ENCODE results near the gene DHTKD1. TPM values are rescaled to one million over a fixed set of nuclear protein-coding genes. Genes with fewer than 3 reads are reported as not detected.
"Not testable (repeated sequence)": the region's sequence is repeated elsewhere in the genome, so short reads cannot be mapped to it uniquely, and the experiment has no call there.

Gene DHTKD1
- total and polyA plus RNA-seq, 4 donors, result 30.4 to 43.8 (median 32.1) TPM

DNA sequence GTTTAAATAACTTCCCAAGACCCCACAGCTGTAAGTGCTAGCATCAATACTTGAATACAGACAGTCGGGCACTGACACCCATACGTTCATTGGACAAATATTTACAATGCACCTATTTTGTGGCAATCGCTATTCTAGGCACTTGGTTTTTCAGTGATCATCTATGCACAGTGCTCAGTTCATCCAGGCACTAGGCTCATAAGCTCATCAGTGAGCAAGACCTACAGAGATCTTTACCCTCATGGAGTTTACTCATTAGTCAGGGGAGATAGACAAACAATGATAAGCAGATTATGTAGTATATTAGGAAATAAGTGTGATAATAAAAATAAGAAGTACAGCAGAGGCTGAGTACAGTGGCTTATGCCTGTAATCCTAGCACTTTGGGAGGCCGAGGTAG, 7.6 kb upstream of the DHTKD1 start:
- DNase-seq (ENCODE audit: low read depth in 4 of 6, low spot score in 6 of 6), result no peak
- no peaks in the 10 kb centered on the region for H3K27me3 ChIP-seq (ENCODE audit: control insufficient read depth, insufficient read depth, low read length)
- H3K9me3 ChIP-seq (ENCODE audit: control insufficient read depth, insufficient read depth, low read length), result no peaks in the 10 kb centered on the region
- H3K36me3 ChIP-seq (ENCODE audit: control insufficient read depth, insufficient read depth, low read length), result no peaks in the 10 kb centered on the region
- H3K4me3 ChIP-seq (ENCODE audit: low read depth, low read length), result no peak overlapping the region
- no peak overlapping the region for H3K27ac ChIP-seq (ENCODE audit: low read depth, low read length)
- H3K4me1 ChIP-seq (ENCODE audit: control insufficient read depth, insufficient read depth, low read length), result peaks cover 2% of the 10 kb centered on the region
- 40% methylated on average over 1 of the region's 4 CpGs for WGBS (ENCODE audit: insufficient coverage)

DNA sequence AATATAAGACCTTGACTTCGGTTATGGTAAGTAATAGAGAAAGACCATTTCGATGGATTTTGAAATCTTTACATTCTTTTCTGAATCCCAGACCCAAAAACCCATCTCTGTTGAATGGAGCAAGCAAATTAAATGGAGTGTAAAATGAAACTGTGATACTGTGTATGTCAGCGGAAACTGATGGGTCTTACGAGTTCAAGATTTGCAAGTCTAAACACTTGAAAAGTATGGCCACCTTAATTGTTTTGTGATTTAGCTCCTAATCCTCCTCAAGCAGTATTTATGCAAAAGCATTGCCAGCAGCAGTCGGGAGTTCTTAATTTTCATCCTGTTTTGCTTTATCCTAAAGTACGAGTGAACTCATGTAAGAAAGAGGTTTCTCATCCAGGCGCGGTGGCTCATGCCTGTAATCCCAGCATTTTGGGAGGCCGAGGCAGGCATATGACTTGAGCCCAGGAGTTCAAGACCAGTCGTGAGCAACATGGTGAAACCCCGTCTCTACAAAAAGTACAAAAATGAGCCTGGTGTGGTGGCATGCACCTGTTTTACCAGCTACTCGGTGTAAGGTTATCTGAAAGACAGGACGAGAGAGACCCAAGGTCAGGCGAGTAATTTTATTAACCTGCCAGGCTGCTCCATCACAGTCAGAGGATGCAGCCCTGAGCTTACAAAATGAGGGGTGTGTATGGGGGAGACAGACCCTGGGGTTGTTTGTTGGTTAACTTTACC, 5.8 kb upstream of the DHTKD1 start:
- Histone ChIP-seq H3K27me3 (ENCODE audit: control insufficient read depth, insufficient read depth, low read length) (no peaks in the 10 kb centered on the region), H3K4me1 (ENCODE audit: control insufficient read depth, insufficient read depth, low read length) (no peaks in the 10 kb centered on the region), H3K36me3 (ENCODE audit: control insufficient read depth, insufficient read depth, low read length) (no peaks in the 10 kb centered on the region), H3K4me3 (ENCODE audit: low read depth, low read length) (no peak overlapping the region), H3K9me3 (ENCODE audit: control insufficient read depth, insufficient read depth, low read length) (no peaks in the 10 kb centered on the region), H3K27ac (ENCODE audit: low read depth, low read length) (no peak overlapping the region)
- 69% methylated on average over 12 of the region's 14 CpGs for WGBS (ENCODE audit: insufficient coverage)
- DNase-seq (ENCODE audit: low read depth in 4 of 6, low spot score in 6 of 6), result peak in 1 of 6 donors; percentile 57

DNA sequence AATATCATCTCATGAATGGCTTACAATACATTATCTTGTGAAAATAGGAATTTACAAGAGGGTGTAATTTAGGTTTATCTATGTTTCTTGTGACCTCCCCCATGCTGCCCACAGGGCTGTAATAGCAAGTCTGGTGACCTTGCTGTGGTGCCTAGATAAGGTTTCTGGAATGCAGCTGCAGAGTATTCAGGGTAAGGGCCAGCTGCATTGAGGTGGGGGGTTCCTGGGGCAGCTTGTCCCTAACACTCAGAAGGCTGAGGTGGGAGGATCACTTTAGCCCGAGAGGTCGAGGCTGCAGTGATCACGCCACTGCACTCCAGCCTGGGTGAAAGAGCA, 5.3 kb upstream of the DHTKD1 start:
- no CpG with 5 or more reads among the region's 3 CpGs for WGBS (ENCODE audit: insufficient coverage)
- Histone ChIP-seq H3K27ac (ENCODE audit: low read depth, low read length) (no peak overlapping the region), H3K4me3 (ENCODE audit: low read depth, low read length) (no peak overlapping the region), H3K27me3 (ENCODE audit: control insufficient read depth, insufficient read depth, low read length) (no peaks in the 10 kb centered on the region), H3K9me3 (ENCODE audit: control insufficient read depth, insufficient read depth, low read length) (no peaks in the 10 kb centered on the region), H3K4me1 (ENCODE audit: control insufficient read depth, insufficient read depth, low read length) (peaks cover 4% of the 10 kb centered on the region), H3K36me3 (ENCODE audit: control insufficient read depth, insufficient read depth, low read length) (no peaks in the 10 kb centered on the region)
- DNase-seq (ENCODE audit: low read depth in 4 of 6, low spot score in 6 of 6), result no peak

DNA sequence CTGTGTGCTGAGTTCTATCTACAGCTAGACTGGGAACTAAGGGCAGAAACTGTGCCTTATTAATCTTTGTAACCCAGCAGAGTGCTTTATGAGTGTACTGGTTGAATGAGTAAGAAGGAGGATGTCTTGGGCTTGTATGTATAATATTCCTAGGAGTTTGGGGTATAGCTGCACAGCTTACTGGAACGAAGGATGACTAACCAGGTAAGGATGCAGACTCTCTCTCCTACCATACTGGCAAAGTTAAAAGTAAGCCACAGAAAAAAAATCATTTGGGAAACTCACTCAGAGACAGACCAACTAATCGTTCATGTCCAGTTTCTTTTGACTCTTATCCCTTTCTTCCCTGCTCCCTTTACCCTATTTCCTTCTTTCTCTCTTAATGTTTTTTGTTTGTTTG, 1.4 kb upstream of the DHTKD1 start:
- Histone ChIP-seq H3K36me3 (ENCODE audit: control insufficient read depth, insufficient read depth, low read length) (no peaks in the 10 kb centered on the region), H3K4me1 (ENCODE audit: control insufficient read depth, insufficient read depth, low read length) (peaks cover 12% of the 10 kb centered on the region), H3K27me3 (ENCODE audit: control insufficient read depth, insufficient read depth, low read length) (no peaks in the 10 kb centered on the region), H3K9me3 (ENCODE audit: control insufficient read depth, insufficient read depth, low read length) (no peaks in the 10 kb centered on the region), H3K4me3 (ENCODE audit: low read depth, low read length) (no peak overlapping the region), H3K27ac (ENCODE audit: low read depth, low read length) (no peak overlapping the region)
- no CpG with 5 or more reads among the region's 2 CpGs for WGBS (ENCODE audit: insufficient coverage)
- no peak for DNase-seq (ENCODE audit: low read depth in 4 of 6, low spot score in 6 of 6)

- H3K27ac ChIP-seq (ENCODE audit: low read depth, low read length); H3K36me3 ChIP-seq (ENCODE audit: control insufficient read depth, insufficient read depth, low read length); H3K9me3 ChIP-seq (ENCODE audit: control insufficient read depth, insufficient read depth, low read length); DNase-seq (ENCODE audit: low read depth in 4 of 6, low spot score in 6 of 6); H3K4me3 ChIP-seq (ENCODE audit: low read depth, low read length); H3K27me3 ChIP-seq (ENCODE audit: control insufficient read depth, insufficient read depth, low read length): not testable (repeated sequence)
- H3K4me1 ChIP-seq (ENCODE audit: control insufficient read depth, insufficient read depth, low read length), result peaks cover 12% of the 10 kb centered on the region
- 95% methylated on average over 10 of the region's 15 CpGs for WGBS (ENCODE audit: insufficient coverage)
Measured at GRCh38 chr10:12071441-12071840, 2.7 kb downstream of the DHTKD1 start.

DNA sequence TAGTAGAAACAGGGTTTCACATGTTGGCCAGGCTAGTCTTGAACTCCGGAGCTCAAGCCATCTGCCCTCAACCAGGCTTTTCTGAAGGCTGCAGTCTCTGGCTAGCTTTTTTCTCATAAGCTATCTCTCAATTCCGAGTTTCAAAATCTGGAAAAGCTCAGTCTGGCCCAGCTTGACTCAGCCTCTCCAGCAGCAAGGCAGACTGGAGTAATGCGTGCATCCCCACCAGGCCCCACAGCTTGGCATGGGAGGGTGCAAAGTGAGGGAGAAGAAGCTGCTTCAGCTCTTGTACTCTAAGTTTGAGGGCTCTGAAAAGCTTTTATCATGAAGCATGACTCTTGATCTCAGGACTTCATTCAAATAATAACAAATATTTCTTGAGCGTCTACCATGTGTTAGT, 4.8 kb downstream of the DHTKD1 start:
- no peak overlapping the region for H3K27ac ChIP-seq (ENCODE audit: low read depth, low read length)
- no peaks in the 10 kb centered on the region for H3K9me3 ChIP-seq (ENCODE audit: control insufficient read depth, insufficient read depth, low read length)
- DNase-seq (ENCODE audit: low read depth in 4 of 6, low spot score in 6 of 6), result no peak
- H3K4me1 ChIP-seq (ENCODE audit: control insufficient read depth, insufficient read depth, low read length), result peaks cover 8% of the 10 kb centered on the region
- peaks cover 9% of the 10 kb centered on the region for H3K36me3 ChIP-seq (ENCODE audit: control insufficient read depth, insufficient read depth, low read length)
- H3K4me3 ChIP-seq (ENCODE audit: low read depth, low read length), result no peak overlapping the region
- WGBS (ENCODE audit: insufficient coverage), result 79% methylated on average over 2 of the region's 4 CpGs
- H3K27me3 ChIP-seq (ENCODE audit: control insufficient read depth, insufficient read depth, low read length), result no peaks in the 10 kb centered on the region

DNA sequence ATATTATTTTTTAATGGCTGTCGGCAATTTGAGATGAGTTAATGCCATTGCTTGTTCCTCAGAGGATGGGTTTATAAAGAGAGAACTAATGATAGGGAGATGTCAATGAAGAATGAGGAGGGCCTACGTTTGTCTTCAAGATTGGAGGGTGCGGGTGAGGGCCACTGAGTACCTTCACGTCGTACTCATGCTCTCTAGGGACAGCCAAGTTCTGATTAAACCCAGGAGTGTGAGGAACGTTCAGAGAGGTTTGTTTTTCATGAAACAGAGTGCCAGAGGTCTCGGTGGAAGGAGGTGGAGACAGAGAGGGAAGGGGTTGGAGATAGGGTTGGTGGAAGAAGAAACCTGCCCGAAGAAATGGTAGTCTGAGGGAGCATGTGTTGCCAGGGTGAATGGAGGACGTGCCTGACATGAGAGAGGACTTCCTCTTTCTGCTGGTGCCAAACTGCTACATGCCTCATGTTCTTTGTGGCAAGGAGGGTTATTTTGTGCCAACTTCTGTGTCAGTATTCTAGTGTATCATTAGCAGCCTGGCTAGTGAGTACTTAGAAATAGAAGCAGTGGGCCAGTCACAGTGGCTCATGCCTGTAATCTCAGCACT, 8.9 kb downstream of the DHTKD1 start:
- Histone ChIP-seq H3K9me3 (ENCODE audit: control insufficient read depth, insufficient read depth, low read length) (no peaks in the 10 kb centered on the region), H3K27ac (ENCODE audit: low read depth, low read length) (no peak overlapping the region), H3K4me3 (ENCODE audit: low read depth, low read length) (no peak overlapping the region), H3K4me1 (ENCODE audit: control insufficient read depth, insufficient read depth, low read length) (no peaks in the 10 kb centered on the region), H3K27me3 (ENCODE audit: control insufficient read depth, insufficient read depth, low read length) (no peaks in the 10 kb centered on the region), H3K36me3 (ENCODE audit: control insufficient read depth, insufficient read depth, low read length) (peaks cover 15% of the 10 kb centered on the region)
- 75% methylated on average over 8 of the region's 9 CpGs for WGBS (ENCODE audit: insufficient coverage)
- no peak for DNase-seq (ENCODE audit: low read depth in 4 of 6, low spot score in 6 of 6)

GRCh38 chr10:12081470-12081869, 12.7 kb downstream of the DHTKD1 start:
- no peaks in the 10 kb centered on the region for H3K27me3 ChIP-seq (ENCODE audit: control insufficient read depth, insufficient read depth, low read length)
- H3K36me3 ChIP-seq (ENCODE audit: control insufficient read depth, insufficient read depth, low read length), result peaks cover 39% of the 10 kb centered on the region
- 91% methylated on average over 5 of the region's 8 CpGs for WGBS (ENCODE audit: insufficient coverage)
- H3K9me3 ChIP-seq (ENCODE audit: control insufficient read depth, insufficient read depth, low read length), result no peaks in the 10 kb centered on the region
- no peak for DNase-seq (ENCODE audit: low read depth in 4 of 6, low spot score in 6 of 6)
- no peak overlapping the region for H3K27ac ChIP-seq (ENCODE audit: low read depth, low read length)
- no peak overlapping the region for H3K4me3 ChIP-seq (ENCODE audit: low read depth, low read length)
- no peaks in the 10 kb centered on the region for H3K4me1 ChIP-seq (ENCODE audit: control insufficient read depth, insufficient read depth, low read length)

- H3K27me3 ChIP-seq (ENCODE audit: control insufficient read depth, insufficient read depth, low read length), result no peaks in the 10 kb centered on the region
- no peak overlapping the region for H3K4me3 ChIP-seq (ENCODE audit: low read depth, low read length)
- H3K36me3 ChIP-seq (ENCODE audit: control insufficient read depth, insufficient read depth, low read length), result peaks cover 45% of the 10 kb centered on the region
- H3K9me3 ChIP-seq (ENCODE audit: control insufficient read depth, insufficient read depth, low read length), result no peaks in the 10 kb centered on the region
- DNase-seq (ENCODE audit: low read depth in 4 of 6, low spot score in 6 of 6), result no peak
- no peak overlapping the region for H3K27ac ChIP-seq (ENCODE audit: low read depth, low read length)
- no peaks in the 10 kb centered on the region for H3K4me1 ChIP-seq (ENCODE audit: control insufficient read depth, insufficient read depth, low read length)
- WGBS (ENCODE audit: insufficient coverage), result no CpG with 5 or more reads among the region's 6 CpGs
Measured at GRCh38 chr10:12081879-12082557, 13.3 kb downstream of the DHTKD1 start.

- H3K36me3 ChIP-seq (ENCODE audit: control insufficient read depth, insufficient read depth, low read length), result peaks cover 76% of the 10 kb centered on the region
- H3K9me3 ChIP-seq (ENCODE audit: control insufficient read depth, insufficient read depth, low read length), result no peaks in the 10 kb centered on the region
- no peak for DNase-seq (ENCODE audit: low read depth in 4 of 6, low spot score in 6 of 6)
- no peak overlapping the region for H3K4me3 ChIP-seq (ENCODE audit: low read depth, low read length)
- WGBS (ENCODE audit: insufficient coverage), result 95% methylated on average over 14 of the region's 14 CpGs
- H3K27ac ChIP-seq (ENCODE audit: low read depth, low read length), result no peak overlapping the region
- no peaks in the 10 kb centered on the region for H3K27me3 ChIP-seq (ENCODE audit: control insufficient read depth, insufficient read depth, low read length)
- H3K4me1 ChIP-seq (ENCODE audit: control insufficient read depth, insufficient read depth, low read length), result no peaks in the 10 kb centered on the region
Measured at GRCh38 chr10:12088919-12089318, 20.2 kb downstream of the DHTKD1 start.

All from spinal cord (tissue), 10 donors.